Erythroblast (primary cell): Measurements from ENCODE around the gene GRM5.

Experiments
- GATA1 ChIP-seq: IDR thresholded peaks from 2 replicates; pipeline ENCODE4 v1.6.1; 2011; ENCODE audit warnings: low read depth, mild to moderate bottlenecking, control low read depth, low read length, moderate library complexity
- POLR2A ChIP-seq: IDR thresholded peaks from 2 replicates; pipeline ENCODE4 v1.6.1; 2011; ENCODE audit warnings: mild to moderate bottlenecking, low read length

DNA sequence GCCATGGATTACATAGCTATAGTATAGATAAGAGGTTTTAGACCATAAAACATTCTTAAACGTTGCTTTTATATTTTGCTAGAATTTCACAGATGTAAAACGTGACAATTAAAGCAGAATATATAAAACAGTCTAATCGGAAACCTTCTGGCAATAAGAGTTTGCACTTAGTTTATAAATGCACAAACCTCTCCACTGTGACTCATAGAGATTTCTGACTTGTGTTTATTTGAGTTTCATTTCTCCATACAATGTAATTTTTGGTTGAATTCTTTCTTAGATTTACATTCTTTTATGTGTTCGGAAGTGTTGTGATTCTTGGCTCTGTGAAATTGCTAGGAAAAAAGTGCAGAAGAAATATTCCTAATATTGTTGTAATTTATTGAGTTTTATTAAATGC is 439.6 kb downstream of the GRM5 start:
- TF ChIP-seq POLR2A = no peak
- no peak for TF ChIP-seq GATA1
